ENCODE measurements around the gene TRIO.

GRCh38 chr5:14292766-14293658, 149.9 kb downstream of the TRIO start:
- no peak for TF ChIP-seq CTCF (conservative IDR thresholded peaks at IDR 0.05; ENCODE audit: low read depth, low read length)
- no peak for TF ChIP-seq EZH2phosphoT487 (IDR thresholded peaks at IDR 0.05; ENCODE audit: borderline replicate concordance, low read length)
- no peak for TF ChIP-seq EZH2 (IDR thresholded peaks at IDR 0.05; ENCODE audit: low read length, unreplicated experiment)
